CD1c-positive myeloid dendritic cell (primary cell): ENCODE results near the gene PGS1.

Experiments used
- DNase-seq: peaks from one replicate; pipeline ENCODE4 v3.0.0-alpha.2; 2016; ENCODE audit errors: extremely low spot score

PGS1 gene

DNA sequence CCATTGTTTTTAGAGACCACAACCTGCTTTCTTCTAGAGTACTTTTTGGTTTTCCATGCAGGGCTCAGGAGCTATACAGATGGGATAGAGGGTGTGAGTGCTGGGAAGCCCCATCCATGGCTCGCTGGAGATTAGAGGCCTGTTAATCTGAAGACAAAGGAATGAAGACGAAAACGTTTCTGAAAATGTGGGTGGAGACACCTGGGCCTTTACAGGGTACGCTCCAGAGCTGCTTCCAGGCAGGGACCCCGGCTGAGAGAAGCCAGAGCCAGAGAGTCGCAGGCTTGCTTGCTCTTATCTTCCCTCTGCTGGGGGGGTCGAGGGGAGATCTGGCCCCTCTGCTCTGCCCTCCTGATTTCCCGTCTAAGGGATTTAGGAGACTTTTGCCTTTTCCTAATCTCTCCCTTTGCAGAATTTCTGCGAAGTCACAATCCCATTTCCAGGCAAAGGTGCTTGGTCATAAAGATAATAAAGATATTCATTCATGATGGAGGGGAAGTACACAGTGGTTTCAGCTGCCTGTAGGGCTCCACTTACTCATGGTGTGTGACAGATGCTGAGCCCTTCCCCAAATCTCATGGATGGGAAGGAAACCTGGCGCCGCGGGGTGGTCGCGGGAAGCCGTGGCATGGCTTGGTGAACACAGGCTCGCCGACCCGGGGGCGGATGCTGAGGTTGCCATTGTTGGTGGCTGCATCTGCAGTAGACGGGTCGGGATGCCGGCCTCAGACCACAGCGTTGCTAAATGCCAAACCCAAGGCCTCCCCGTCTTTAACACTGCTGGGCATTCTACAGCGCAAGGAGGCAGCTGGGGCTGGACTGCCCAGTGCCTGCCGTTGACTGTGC is 13.8 kb upstream of the PGS1 start:
- DNase-seq: peak; percentile 23

- no peak for DNase-seq
These were observed 12.8 kb upstream of the PGS1 start for GRCh38 chr17:78365561-78366108.

- no peak for DNase-seq
These were observed 12.2 kb upstream of the PGS1 start for GRCh38 chr17:78366109-78366848.

DNA sequence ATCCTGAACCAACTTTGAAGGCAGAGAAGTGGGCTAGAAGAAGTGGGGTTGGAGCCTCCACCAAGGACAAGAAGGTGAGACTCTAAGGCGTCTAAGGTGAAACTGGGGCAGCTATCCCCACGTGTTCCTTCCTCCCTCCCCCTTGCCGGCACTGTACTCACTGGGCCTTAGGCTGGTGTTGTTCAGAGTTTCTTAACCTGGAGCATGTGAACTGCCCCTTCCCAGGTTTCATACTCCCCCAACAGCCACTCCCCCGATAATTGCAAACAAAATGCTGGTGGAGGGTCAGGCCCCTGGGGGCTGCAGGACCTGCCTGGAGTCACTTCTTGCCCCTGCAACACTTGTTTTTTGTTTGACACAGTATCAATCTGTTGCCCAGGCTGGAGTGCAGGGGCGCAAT is 11.3 kb upstream of the PGS1 start:
- no peak for DNase-seq

- no peak for DNase-seq
These were observed 10.1 kb upstream of the PGS1 start for GRCh38 chr17:78368348-78368747.

GRCh38 chr17:78368854-78369495 is 9.5 kb upstream of the PGS1 start:
- DNase-seq: no peak

- DNase-seq: no peak
These were observed 8.6 kb upstream of the PGS1 start for GRCh38 chr17:78369791-78370381.

DNA sequence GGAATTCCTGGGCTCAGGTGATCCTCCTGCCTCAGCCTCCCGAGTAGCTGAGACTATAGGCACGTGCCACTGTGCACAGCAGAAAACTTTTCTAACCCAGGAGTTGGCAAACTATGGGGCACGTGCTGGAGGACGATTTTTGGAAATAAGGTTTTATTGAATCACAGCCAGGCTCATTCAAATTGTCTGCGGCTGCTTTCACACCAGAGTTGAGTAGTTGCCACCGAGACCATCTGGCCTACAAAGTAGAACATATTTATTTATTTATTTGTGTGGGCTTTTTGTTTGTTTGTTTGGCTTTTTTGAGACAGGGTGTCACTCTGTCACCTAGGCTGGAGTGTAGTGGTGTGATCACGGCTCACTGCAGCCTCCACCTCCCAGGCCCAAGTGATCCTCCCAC is 7.4 kb upstream of the PGS1 start:
- no peak for DNase-seq

- no peak for DNase-seq
These were observed 5.6 kb upstream of the PGS1 start for GRCh38 chr17:78372841-78373240.

DNA sequence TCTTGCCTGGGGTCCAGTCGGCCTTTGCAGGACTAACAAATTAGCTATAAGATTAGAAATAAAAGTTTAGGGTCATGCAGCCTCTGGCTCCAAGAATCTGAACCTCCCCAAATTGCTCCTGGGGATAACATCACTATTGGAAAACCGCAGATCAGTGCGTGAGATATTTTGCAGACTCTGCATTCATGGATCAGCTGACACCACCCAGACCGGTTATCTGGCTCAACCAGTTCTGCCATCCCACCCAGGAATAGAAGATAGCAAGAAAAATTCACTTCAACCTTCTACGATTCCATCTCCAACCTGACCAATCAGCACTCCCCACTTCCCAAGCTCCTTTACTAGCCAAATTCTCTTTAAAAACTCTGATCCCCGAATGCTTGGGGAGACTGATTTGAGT is 4.3 kb upstream of the PGS1 start:
- no peak for DNase-seq

DNA sequence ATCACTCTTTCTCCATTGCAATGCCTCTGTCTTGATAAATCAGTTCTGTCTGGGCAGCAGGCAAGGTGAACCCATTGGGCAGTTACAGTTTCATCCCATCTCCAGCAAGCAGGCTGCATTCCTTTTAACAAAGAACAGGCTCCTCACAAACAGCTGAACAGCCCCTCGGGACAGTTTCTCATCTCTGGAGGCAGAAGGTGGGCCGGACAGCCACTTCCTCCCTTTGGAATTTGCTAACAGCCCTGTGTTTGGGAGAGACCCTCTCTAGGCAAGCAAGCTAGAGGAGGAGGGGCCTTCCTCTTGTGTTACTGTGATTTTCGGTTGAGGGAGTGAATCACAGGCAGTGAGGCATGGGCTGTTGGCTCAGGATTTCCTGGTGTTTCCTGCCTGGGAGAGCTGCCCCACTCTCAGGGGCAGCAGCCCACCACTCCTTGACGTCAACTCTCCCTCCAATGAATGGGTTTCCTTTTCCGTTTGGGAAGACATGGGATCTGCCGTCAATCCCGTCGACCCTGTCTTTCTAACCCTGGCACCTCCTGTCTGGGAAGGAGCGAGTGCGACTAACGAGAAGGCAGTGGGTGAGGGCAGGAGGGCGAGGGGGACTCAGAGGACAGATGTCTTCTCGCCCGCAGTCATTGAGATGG is 3.7 kb upstream of the PGS1 start:
- DNase-seq: peak; percentile 39

DNA sequence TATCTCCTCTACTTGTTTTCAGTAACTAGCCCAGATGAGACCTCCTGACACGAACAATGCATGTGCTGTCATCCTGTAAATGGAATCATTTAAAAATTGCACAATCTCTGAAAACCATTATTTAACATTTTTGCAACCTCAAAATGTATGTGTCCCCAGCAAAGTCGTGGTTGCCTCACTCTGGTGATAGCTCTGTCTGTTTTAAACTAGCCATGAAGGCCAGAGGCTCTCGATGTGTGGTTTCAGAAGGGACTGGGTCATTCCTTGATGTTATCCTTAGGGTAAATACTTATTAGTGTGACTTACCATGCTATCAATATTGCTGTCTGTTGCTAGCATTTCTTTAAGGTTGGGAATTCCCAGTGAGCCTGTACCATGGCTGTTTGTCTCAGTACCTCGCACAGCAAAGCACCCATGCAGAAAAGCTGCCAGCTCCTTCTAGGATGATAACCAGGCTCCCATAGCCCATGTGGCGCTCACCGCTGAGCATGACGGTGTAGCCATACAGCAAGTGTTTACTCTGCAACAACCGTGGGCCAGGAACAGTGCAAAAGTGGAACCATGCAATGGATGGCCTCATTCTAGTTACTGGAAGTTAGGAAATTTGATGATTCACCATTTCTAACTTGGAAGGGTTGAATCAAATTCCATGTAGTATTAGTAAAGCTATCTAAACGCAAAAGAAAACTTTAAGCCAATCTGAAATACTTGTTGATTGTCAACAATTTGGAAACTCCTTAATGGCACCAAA is 2.9 kb upstream of the PGS1 start:
- DNase-seq: peak; percentile 91

DNA sequence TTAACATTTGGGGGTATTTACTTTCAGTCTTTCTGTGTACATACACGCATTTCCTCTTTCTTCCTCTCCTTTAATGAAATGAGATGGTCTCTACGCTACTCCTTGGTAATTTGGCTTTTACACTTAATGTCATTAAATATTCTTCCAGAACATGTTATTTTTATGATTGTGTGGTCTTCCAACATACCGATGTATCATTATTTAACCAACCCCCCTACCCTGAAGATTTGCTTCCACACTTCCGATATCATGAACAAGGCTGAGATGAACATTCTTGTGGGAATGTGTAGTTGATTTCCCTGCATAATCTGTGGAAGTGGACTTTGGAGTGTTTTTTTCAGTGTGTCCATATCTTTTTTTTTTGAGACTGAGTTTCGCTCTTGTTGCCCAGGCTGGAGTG is 2.3 kb upstream of the PGS1 start:
- DNase-seq: no peak

- DNase-seq: no peak
These were observed 608 bp upstream of the PGS1 start for GRCh38 chr17:78377858-78378224.

DNA sequence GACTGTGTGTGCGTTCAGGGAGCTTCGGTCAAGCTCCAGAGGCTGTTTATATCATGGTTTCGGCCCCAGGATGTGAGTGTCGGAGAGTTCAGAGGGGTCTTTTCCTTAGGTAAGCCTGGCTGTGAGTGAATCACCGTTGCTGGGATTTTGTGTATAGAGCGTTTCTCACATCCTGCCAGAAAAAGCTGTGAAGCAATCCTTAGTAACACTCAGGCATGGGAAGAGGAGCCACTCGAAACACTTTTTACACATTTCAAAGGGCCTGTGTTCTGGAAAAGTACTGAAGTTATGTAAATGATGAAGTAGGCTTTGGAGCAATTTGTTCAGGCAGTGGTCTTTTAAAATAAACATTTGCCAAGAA is 662 bp downstream of the PGS1 start:
- DNase-seq: peak; percentile 67

DNA sequence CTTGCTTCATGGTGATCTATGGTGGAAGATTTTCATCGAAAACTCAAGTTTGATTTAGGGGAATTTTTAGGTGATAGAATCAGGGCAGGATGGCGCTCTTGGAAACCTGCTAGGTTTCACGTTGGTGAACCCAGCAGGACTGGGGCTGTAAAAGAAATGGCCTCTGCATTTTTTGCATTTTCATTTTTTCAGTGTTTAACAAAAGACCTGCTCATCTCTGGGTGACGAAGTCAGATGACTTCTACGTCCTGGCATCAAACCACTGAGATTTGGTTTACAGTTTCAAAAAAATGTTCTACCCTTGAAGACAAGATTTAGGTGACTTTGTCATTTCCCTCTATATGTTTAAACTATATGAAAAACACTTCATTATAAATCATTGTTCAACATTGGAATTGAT is 1.9 kb downstream of the PGS1 start:
- no peak for DNase-seq

DNA sequence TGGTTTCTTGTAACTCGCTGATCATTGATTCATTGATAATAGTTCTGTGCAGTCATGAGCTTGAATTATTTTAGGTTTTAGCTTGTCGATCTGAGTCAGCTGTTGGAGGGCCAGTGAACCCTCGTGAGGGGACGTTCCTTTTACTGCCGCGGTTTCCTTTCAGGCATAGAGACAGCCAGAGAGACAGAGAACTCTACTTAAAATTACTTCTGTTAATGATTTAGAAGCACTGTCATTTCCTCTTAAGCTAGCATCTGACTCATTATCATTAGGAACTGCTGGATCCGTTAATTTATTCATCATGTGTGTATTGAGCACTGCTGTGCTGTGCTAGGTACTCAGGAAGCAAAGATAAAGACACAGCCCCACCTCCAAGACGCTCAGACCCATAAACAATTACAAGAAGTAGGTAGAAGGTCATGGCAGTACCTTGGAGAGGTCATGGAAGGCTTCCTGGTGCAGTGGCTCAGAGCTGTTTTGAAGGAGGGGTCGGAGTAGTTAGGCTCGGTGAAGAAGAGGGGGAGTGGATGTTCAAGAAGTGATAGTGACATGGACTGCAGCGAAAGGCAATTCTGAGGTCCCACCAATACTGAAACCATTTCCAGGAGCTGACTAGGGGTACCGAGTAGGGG is 3.3 kb downstream of the PGS1 start:
- peak; percentile 85 for DNase-seq

- peak; percentile 94 for DNase-seq
These were observed 5.4 kb downstream of the PGS1 start for GRCh38 chr17:78383725-78384471.

DNA sequence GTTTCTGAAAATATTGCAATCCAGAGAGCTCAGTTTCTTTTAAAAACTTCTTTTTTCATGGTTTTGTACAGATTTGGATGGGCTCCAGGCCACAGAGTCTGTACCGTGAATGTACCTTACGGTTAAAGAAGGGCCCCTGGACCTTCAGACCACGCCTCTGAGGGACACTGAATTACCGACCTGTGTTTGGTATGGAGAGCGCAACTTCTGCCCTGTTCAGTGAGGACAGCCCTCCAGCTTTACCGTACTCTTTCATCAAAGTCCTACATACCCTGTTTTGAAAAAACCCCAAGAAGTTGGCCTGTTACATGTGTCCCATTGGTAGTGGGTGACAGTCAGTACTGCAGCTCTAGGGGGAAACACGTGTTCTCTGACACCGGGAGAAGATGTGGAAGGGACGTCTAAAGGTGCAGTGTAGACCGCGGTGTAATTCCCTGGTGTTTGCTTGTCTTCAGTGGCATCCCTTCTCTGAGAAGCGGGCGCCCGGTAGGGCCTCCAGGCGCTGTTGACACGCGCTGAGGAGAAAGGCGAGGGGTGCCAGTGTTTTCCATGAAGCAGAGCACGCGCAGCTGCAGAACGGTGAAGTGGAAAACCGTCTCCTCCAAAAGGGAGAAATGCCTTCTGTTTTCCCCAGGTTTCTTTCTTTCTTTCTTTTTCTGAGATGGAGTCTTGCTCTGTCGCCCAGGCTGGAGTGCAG is 6.2 kb downstream of the PGS1 start:
- no peak for DNase-seq
